Peyer's patch (tissue), 4 donors: ENCODE results near the gene KANSL1. TPM values are rescaled to one million over a fixed set of nuclear protein-coding genes. Genes with fewer than 3 reads are reported as not detected.

Experiments
- DNase-seq, 3 donors: peaks; one replicate each; pipeline ENCODE4 v3.0.0-alpha.2; 2017 to 2019
- H3K27ac ChIP-seq, 4 donors: fragments of 200-600 bp; sonication (generic); one replicate each; pipeline ENCODE4 v1.5.1; 2016 to 2019
- H3K27me3 ChIP-seq, 2 donors: fragments of 200-600 bp; sonication (generic); one replicate each; pipeline ENCODE4 v1.5.1; 2019
- H3K36me3 ChIP-seq, 3 donors: fragments of 200-600 bp; sonication (generic); one replicate each; pipeline ENCODE4 v1.5.1; 2016 to 2019
- H3K4me1 ChIP-seq, 4 donors: fragments of 200-600 bp; sonication (generic); one replicate each; pipeline ENCODE4 v1.5.1; 2016 to 2019
- H3K4me3 ChIP-seq, 4 donors: fragments of 200-600 bp; sonication (generic); 1 replicate in 3 of 4; 2 replicates in 1 of 4; pipeline ENCODE4 v1.5.1; 2016 to 2019; ENCODE audit warnings: mild to moderate bottlenecking in 1 of 4
- H3K9me3 ChIP-seq, 4 donors: fragments of 200-600 bp; sonication (generic); one replicate each; pipeline ENCODE4 v1.5.1; 2016 to 2019; ENCODE audit warnings: mild to moderate bottlenecking in 1 of 4
- CTCF ChIP-seq, 6 experiments: fragments of 450-650 bp in 4 of 6; fragments of 200-600 bp in 2 of 6; sonication (generic) in 1 of 6; IDR thresholded peaks; one replicate each; pipeline ENCODE4 v1.5.1; 2017 to 2019; ENCODE audit warnings: antibody characterized with exemption in 6 of 6, mild to moderate bottlenecking in 3 of 6, moderate library complexity in 1 of 6
- POLR2A ChIP-seq, 2 donors: fragments of 450-650 bp; IDR thresholded peaks; one replicate each; pipeline ENCODE4 v1.5.1; 2017; ENCODE audit warnings: antibody characterized with exemption in 2 of 2, mild to moderate bottlenecking in 2 of 2, moderate library complexity in 2 of 2
- total RNA-seq, 4 donors: library from RNA; depleted of rRNA; stranded (reverse); fragments of >200 nt; gene quantifications; one replicate each; pipeline ENCODE4 v1.1.0, GENCODE V29; 2016

The KANSL1 gene
- total RNA-seq, 4 donors from 2014 or later, result 97.6 to 328 (median 141) TPM

GRCh38 chr17:46151762-46152161, 41.5 kb downstream of the KANSL1 start:
- TF ChIP-seq CTCF (IDR thresholded peaks at IDR 0.05) (no peak), POLR2A (IDR thresholded peaks at IDR 0.05) (no peak)
- H3K4me1 ChIP-seq, result peaks cover 0 to 46% (median 19%) of the 10 kb centered on the region in 4 donors
- no peaks in the 10 kb centered on the region for H3K36me3 ChIP-seq
- no peaks in the 10 kb centered on the region for H3K9me3 ChIP-seq
- no peak overlapping the region for H3K27ac ChIP-seq
- no peak overlapping the region for H3K4me3 ChIP-seq
- DNase-seq, result no peak
- no peaks in the 10 kb centered on the region for H3K27me3 ChIP-seq

- H3K27ac ChIP-seq, result no peak overlapping the region
Observed at GRCh38 chr17:46150216-46150963, 42.8 kb downstream of the KANSL1 start.

GRCh38 chr17:46148247-46148646, 45.0 kb downstream of the KANSL1 start:
- no peak for TF ChIP-seq POLR2A (IDR thresholded peaks at IDR 0.05)
- TF ChIP-seq CTCF (IDR thresholded peaks at IDR 0.05), result no peak
- peaks cover 0 to 33% (median 14%) of the 10 kb centered on the region in 4 donors for H3K4me1 ChIP-seq

More at GRCh38 chr17:46150216-46150963, 42.8 kb downstream of the KANSL1 start:
- no peak overlapping the region for H3K4me3 ChIP-seq
- no peaks in the 10 kb centered on the region for H3K9me3 ChIP-seq
- DNase-seq, result no peak
- no peaks in the 10 kb centered on the region for H3K27me3 ChIP-seq
- H3K36me3 ChIP-seq, result no peaks in the 10 kb centered on the region
- no peak for TF ChIP-seq POLR2A (IDR thresholded peaks at IDR 0.05)
- no peak for TF ChIP-seq CTCF (IDR thresholded peaks at IDR 0.05)
- peaks cover 0 to 43% (median 14%) of the 10 kb centered on the region in 4 donors for H3K4me1 ChIP-seq

GRCh38 chr17:46147296-46147695, 45.9 kb downstream of the KANSL1 start:
- no peaks in the 10 kb centered on the region for H3K36me3 ChIP-seq
- no peaks in the 10 kb centered on the region for H3K9me3 ChIP-seq
- TF ChIP-seq CTCF (IDR thresholded peaks at IDR 0.05), result no peak
- TF ChIP-seq POLR2A (IDR thresholded peaks at IDR 0.05), result no peak
- peaks cover 0 to 25% (median 10%) of the 10 kb centered on the region in 4 donors for H3K4me1 ChIP-seq
- no peak overlapping the region for H3K27ac ChIP-seq
- no peaks in the 10 kb centered on the region for H3K27me3 ChIP-seq
- no peak overlapping the region for H3K4me3 ChIP-seq
- no peak for DNase-seq

More at GRCh38 chr17:46148247-46148646, 45.0 kb downstream of the KANSL1 start:
- no peaks in the 10 kb centered on the region for H3K9me3 ChIP-seq
- H3K27me3 ChIP-seq, result no peaks in the 10 kb centered on the region
- no peak overlapping the region for H3K27ac ChIP-seq
- H3K4me3 ChIP-seq, result no peak overlapping the region
- H3K36me3 ChIP-seq, result no peaks in the 10 kb centered on the region
- no peak for DNase-seq

- TF ChIP-seq CTCF (IDR thresholded peaks at IDR 0.05), result no peak
- no peak for TF ChIP-seq POLR2A (IDR thresholded peaks at IDR 0.05)
- no peak overlapping the region for H3K27ac ChIP-seq
- no peaks in the 10 kb centered on the region for H3K36me3 ChIP-seq
- H3K9me3 ChIP-seq, result no peaks in the 10 kb centered on the region
- DNase-seq, result no peak
- H3K27me3 ChIP-seq, result no peaks in the 10 kb centered on the region
- H3K4me1 ChIP-seq, result peaks cover 0 to 38% (median 9%) of the 10 kb centered on the region in 4 donors
- H3K4me3 ChIP-seq, result no peak overlapping the region
Observed at GRCh38 chr17:46144246-46144645, 49.0 kb downstream of the KANSL1 start.
